ENCODE data around the gene PFKFB2. TPM values are rescaled to one million over a fixed set of nuclear protein-coding genes. Genes with fewer than 3 reads are reported as not detected.

The PFKFB2 gene
- total RNA-seq, 4 donors from 2014 or later: 9.4 to 28.7 (median 12.3) TPM

DNA sequence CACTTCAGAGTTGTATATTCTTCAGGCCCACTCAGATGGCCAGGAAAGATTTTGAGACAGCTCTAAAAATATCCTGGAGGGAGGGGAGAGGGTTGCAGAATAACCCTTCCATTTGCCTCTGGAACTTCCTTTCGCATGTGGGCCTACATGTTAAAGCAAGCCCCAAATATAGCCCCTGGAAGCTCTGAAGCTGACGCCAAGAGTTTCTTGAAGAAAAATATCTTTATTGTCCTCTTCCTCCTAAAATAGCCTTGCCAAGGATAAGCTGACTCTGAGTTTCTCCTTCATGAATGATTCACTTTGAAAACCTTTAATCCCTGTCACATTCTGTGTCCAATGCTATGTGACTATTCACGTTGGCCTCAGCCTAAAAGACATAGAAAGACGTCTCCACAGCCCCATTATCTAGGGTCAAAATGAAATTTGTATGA lies 27.0 kb upstream of the PFKFB2 start:
- WGBS, 2 donors: 22 to 36% methylated on average over 4 of the region's 4 CpGs
- peak overlapping the region; percentile 85 to 98 (median 96) for H3K27ac ChIP-seq
- no peak for TF ChIP-seq POLR2A (IDR thresholded peaks at IDR 0.05)
- TF ChIP-seq, protein P1, sequence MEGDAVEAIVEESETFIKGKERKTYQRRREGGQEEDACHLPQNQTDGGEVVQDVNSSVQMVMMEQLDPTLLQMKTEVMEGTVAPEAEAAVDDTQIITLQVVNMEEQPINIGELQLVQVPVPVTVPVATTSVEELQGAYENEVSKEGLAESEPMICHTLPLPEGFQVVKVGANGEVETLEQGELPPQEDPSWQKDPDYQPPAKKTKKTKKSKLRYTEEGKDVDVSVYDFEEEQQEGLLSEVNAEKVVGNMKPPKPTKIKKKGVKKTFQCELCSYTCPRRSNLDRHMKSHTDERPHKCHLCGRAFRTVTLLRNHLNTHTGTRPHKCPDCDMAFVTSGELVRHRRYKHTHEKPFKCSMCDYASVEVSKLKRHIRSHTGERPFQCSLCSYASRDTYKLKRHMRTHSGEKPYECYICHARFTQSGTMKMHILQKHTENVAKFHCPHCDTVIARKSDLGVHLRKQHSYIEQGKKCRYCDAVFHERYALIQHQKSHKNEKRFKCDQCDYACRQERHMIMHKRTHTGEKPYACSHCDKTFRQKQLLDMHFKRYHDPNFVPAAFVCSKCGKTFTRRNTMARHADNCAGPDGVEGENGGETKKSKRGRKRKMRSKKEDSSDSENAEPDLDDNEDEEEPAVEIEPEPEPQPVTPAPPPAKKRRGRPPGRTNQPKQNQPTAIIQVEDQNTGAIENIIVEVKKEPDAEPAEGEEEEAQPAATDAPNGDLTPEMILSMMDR (IDR thresholded peaks at IDR 0.05): no peak
- no peak for DNase-seq
- no peaks in the 10 kb centered on the region for H3K9me3 ChIP-seq
- peaks cover 0 to 33% (median 0%) of the 10 kb centered on the region in 3 donors for H3K36me3 ChIP-seq
- H3K4me3 ChIP-seq: no peak overlapping the region
- intact Hi-C loops (cut with DNase I): no loop called here
- no peaks in the 10 kb centered on the region for H3K27me3 ChIP-seq
- H3K4me1 ChIP-seq: peaks cover 27 to 100% (median 34%) of the 10 kb centered on the region in 3 donors

DNA sequence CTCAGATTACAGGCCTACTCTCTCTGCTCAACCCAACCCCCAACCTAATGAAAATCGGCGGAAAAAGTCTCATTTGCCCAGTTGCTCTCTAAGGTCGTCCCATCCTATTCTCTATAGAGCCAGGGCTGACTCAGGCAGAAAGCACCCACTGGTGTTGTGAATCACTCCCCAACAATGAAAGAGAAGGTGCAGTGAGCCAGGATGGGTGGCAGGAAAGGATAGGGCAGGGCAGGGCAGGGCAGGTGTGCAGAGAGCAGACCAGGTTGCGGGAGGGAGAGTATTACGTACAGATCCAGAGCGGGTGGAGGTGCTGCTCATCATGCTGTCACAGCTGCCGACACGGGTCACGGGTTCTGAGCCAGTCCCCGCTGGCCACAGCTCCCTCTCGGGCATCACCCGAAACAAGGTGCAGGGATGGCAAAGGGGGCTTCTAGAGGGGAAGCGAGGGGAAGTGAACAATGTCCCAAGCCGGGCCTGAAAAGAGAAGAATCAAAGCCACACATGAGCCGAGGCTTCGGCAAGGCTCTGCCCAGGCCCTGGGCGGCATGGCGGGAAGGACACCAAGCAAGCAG lies 25.8 kb upstream of the PFKFB2 start:
- TF ChIP-seq POLR2A (IDR thresholded peaks at IDR 0.05): peak in 3 of 4 donors; percentile 17 to 59 (median 59)
- TF ChIP-seq, protein P1 (IDR thresholded peaks at IDR 0.05): no peak
- Histone ChIP-seq H3K27ac (peak overlapping the region; percentile 85 to 98 (median 96)), H3K4me1 (peaks cover 15 to 90% (median 29%) of the 10 kb centered on the region in 3 donors), H3K4me3 (peak overlapping the region in 3 of 4 donors; percentile 24 to 37 (median 33)), H3K27me3 (peaks cover 0 to 2% (median 0%) of the 10 kb centered on the region in 4 donors), H3K36me3 (peaks cover 0 to 33% (median 0%) of the 10 kb centered on the region in 3 donors), H3K9me3 (no peaks in the 10 kb centered on the region)
- WGBS, 2 donors: 44 to 56% methylated on average over 14 to 16 of the region's 18 CpGs
- intact Hi-C loops (cut with DNase I): no loop called here
- DNase-seq: no peak

DNA sequence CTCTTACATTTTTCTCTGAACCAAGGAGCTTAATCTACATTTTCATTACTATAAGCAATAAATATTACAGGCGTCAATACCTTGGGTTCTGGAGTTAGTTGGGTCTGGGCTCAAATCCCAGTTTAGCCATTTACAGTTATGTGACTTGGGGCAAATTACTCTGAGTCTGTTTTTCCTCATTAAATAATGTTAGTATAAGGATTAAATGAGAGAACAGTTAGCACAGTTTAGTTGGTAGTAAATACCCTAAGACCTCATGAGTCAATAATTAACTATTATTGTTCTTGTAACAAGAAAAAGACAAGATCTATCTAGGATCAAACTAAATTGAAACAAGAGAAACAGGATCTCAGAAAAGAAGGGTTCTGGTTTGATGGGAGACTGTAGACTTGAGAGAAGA lies 25.2 kb upstream of the PFKFB2 start:
- Histone ChIP-seq H3K27ac (peak overlapping the region; percentile 85 to 98 (median 96)), H3K4me1 (peaks cover 10 to 86% (median 23%) of the 10 kb centered on the region in 3 donors), H3K36me3 (peaks cover 0 to 27% (median 0%) of the 10 kb centered on the region in 3 donors), H3K27me3 (peaks cover 0 to 8% (median 0%) of the 10 kb centered on the region in 4 donors), H3K9me3 (no peaks in the 10 kb centered on the region), H3K4me3 (peak overlapping the region in 3 of 4 donors; percentile 24 to 37 (median 33))
- TF ChIP-seq POLR2A (IDR thresholded peaks at IDR 0.05): no peak
- TF ChIP-seq, protein P1 (IDR thresholded peaks at IDR 0.05): no peak
- intact Hi-C loops (cut with DNase I): no loop called here
- DNase-seq: no peak
- WGBS, 2 donors: 47 to 53% methylated on average over 1 of the region's 1 CpG

DNA sequence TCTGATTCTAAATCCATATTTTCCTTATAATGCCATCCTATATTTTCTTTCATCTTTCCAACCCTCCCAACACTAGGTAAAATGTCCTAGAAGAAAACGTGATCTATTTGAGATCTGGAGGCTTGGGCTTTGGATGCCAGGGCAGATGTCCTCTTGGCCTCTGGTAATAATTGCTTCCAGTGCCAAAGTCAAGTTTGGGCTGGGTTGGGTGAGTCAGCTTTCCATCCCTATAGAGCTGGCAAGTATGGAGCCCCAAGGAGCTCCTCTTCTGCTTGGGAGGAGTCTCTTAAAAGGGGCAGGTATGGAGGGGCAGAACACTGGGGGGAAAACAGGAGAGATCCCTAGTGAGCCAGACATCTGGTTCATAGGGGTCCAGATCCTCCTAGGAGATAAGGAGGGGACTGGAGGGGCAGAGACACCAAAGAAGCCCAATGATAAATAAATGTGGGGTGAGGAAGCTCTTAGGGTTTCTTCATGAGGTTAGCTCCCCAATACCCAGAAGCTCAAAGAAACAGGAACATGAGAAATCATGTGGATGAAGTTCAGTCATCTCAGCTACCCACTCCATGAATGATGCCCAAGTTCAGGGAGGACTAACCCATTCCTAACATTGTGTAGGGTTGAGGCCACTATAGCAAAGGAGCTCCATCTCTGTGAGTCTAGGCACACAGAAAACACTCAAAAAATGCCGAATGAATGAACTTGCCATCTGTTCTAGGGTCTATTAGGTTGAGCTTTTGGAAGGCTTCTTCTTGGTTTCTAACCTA lies 24.0 kb upstream of the PFKFB2 start:
- DNase-seq: no peak
- H3K27ac ChIP-seq: peak overlapping the region; percentile 85 to 98 (median 96)
- 43 to 65% methylated on average over 2 of the region's 2 CpGs for WGBS, 2 donors
- H3K4me3 ChIP-seq: peak overlapping the region in 3 of 4 donors; percentile 48 to 55 (median 53)
- H3K36me3 ChIP-seq: peaks cover 0 to 15% (median 0%) of the 10 kb centered on the region in 3 donors
- H3K4me1 ChIP-seq: peaks cover 10 to 86% (median 20%) of the 10 kb centered on the region in 3 donors
- no peaks in the 10 kb centered on the region for H3K9me3 ChIP-seq
- intact Hi-C loops (cut with DNase I): no loop called here
- H3K27me3 ChIP-seq: peaks cover 0 to 12% (median 0%) of the 10 kb centered on the region in 4 donors
- TF ChIP-seq, protein P1 (IDR thresholded peaks at IDR 0.05): no peak
- no peak for TF ChIP-seq POLR2A (IDR thresholded peaks at IDR 0.05)
